ENCODE data around the gene TCTA.
A peak's percentile ranks its signal among the peaks of the same experiment; 100 is the strongest.

TCTA gene

DNA sequence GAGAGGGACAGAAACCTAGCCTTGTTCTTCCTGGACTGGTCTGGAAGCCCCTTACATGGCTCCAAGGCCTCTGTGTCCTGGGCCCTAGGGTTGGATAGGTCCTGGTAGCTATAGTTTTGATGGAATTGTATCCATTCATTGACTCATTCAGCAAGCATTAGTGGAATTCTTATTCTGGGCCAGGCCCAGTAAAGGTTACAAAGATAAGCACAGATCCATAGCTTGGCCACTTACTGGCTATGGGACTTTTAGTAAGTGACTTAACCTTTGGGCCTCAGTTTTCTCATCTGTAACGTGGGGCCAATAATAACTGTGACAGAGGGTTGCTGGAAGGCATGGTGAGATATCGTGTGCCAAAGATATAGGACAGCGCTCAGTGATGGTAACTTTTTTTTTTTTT, 44.2 kb downstream of the TCTA start:
- FAIRE-seq (no peak), DNase-seq (ENCODE audit: insufficient read length, low spot score) (no peak)

GRCh38 chr3:49460188-49460890, 48.1 kb downstream of the TCTA start:
- no peak for FAIRE-seq

DNA sequence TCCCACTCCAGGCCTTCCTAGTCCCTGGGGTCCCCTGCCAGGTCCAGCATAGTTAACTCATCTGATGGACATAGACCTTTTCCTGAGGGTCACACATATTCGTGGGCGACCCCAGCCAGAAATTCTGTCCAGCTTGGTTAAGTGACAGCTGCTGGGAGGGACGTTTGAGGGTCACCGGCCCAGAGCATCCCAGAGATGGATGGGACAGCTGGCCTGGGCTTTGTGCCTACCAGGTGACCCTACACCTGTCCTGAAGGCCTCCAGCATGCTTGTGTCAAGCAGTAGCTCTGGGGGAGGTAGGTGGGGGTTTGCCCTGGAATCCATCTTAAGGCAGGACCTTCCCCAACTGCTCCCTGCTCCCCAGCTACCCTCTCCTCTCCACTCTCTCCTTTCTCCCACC, 48.7 kb downstream of the TCTA start:
- DNase-seq (ENCODE audit: insufficient read length, low spot score) (no peak), FAIRE-seq (no peak)

More at GRCh38 chr3:49460188-49460890, 48.1 kb downstream of the TCTA start:
- no peak for DNase-seq (ENCODE audit: insufficient read length, low spot score)

DNA sequence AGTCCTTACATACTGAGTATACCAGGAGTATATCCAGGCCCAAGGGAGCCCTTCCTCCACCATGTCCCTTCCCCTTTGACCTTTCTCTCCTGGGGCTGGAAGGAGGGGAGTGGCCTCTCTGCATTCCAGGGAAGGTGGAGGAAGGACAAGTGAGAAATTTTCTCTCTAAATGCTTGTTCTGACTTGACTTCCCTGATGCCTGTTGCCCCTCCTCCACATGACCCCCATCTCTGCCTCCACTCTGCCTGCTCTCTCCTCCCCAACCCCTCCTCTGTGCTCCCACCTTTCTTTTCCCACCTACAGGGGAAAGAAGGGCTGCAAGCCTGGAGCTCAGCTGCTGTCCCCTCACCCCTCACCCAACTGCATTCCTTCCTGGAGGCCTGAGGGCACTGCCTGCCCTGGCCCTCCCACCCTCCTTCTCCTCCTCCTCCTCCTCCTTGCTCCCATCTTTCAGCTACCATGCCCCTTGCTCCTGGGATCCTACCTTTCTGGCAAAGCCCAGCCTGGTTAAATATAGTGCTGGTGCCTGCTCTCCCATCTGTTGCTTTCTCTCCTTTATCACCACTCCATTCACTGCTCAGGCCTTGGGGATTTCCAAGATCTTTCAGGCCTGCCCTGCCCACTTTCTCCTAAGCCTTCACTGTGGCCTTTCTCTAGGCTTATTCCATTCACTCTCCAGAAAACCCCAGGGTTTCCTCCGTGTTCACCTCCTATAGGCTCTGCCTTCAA, 49.4 kb downstream of the TCTA start:
- peak; percentile 46 for FAIRE-seq
- no peak for DNase-seq (ENCODE audit: insufficient read length, low spot score)

DNA sequence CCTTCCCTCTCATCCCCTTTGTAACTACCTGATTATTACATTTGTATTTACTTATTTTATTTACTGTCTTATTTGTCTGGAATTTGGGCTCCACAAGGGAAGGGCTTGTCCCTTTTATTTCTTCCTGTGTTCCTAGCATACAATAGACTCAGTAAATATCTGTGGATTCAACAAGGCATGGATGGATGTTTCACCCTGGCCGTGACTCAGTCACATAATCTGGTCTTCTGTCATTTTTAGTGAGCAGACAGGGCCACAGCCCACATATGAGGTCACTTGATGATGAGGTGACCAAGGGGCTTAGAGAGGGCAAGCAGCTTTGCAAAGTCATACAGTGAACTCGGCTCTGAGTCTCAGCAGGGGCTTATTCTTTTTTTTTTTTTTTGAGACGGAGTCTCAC, 50.0 kb downstream of the TCTA start:
- DNase-seq (ENCODE audit: insufficient read length, low spot score) (no peak), FAIRE-seq (no peak)

GRCh38 chr3:49465270-49466034, 53.2 kb downstream of the TCTA start:
- FAIRE-seq, result no peak
- no peak for DNase-seq (ENCODE audit: insufficient read length, low spot score)

All from HTR-8/SVneo (cell line).